SK-N-SH (cell line): ENCODE data around the gene ACACB. TPM values are rescaled to one million over a fixed set of nuclear protein-coding genes. Genes with fewer than 3 reads are reported as not detected.

Source experiments
- CTCF ChIA-PET: fragments of 300-600, 350-600 bp; formaldehyde crosslinking; extraction: SDS; loops from one replicate; lab custom pipeline; 2021; lab: Yijun Ruan, JAX
- POLR2A ChIA-PET: fragments of 350-600 bp; sonication (Branson Sonifier 250); formaldehyde crosslinking; extraction: SDS; loops from one replicate; lab custom pipeline; 2020; ENCODE audit warnings: antibody characterized with exemption, inconsistent platforms; lab: Yijun Ruan, JAX
- DNase-seq: peaks from one replicate; pipeline ENCODE4 v3.0.0; 2012
- H2AFZ ChIP-seq: fragments of 200-600 bp; sonication (generic); 2 replicates; pipeline ENCODE4 v1.8.1; 2016; ENCODE audit warnings: antibody characterized with exemption, mild to moderate bottlenecking, low read depth
- H3F3A ChIP-seq: fragments of 200-600 bp; sonication (generic); replicated peaks from 2 replicates; pipeline ENCODE3; 2016; ENCODE audit warnings: antibody characterized with exemption, mild to moderate bottlenecking; ENCODE audit not compliant: insufficient read depth
- H3K27ac ChIP-seq, 2 experiments: fragments of 200-500 bp in 1 of 2; fragments of 200-600 bp in 1 of 2; sonication (Bioruptor generic) in 1 of 2; sonication (generic), shearing (Covaris generic) in 1 of 2; 2 replicates each; pipeline versions ENCODE4 v1.5.1 to v1.6.1; 2014 to 2016; ENCODE audit warnings: low read depth in 2 of 2, inconsistent platforms in 1 of 2, low read length in 1 of 2, mild to moderate bottlenecking in 1 of 2, mixed read lengths in 1 of 2
- H3K27me3 ChIP-seq: fragments of 200-600 bp; sonication (generic), shearing (Covaris generic); 2 replicates; pipeline ENCODE4 v1.6.1; 2016; ENCODE audit warnings: mixed run types; ENCODE audit not compliant: insufficient read depth
- H3K36me3 ChIP-seq, 2 experiments: fragments of 200-500 bp in 1 of 2; fragments of 200-600 bp in 1 of 2; sonication (Bioruptor generic) in 1 of 2; sonication (generic) in 1 of 2; replicated peaks in 1 of 2; 2 replicates each; pipeline versions ENCODE3 to v1.5.1; 2014 to 2016; ENCODE audit warnings: low read length in 1 of 2, mild to moderate bottlenecking in 1 of 2; ENCODE audit not compliant: insufficient read depth in 2 of 2, control insufficient read depth in 1 of 2
- H3K4me1 ChIP-seq, 2 experiments: fragments of 200-500 bp in 1 of 2; fragments of 200-600 bp in 1 of 2; sonication (Bioruptor generic) in 1 of 2; sonication (generic), shearing (Covaris generic) in 1 of 2; 2 replicates each; pipeline versions ENCODE4 v1.5.1 to v1.6.1; 2014 to 2016; ENCODE audit warnings: low read depth in 1 of 2, low read length in 1 of 2, mixed run types in 1 of 2; ENCODE audit not compliant: insufficient read depth in 2 of 2, control insufficient read depth in 1 of 2
- H3K4me2 ChIP-seq: fragments of 200-600 bp; sonication (generic), shearing (Covaris generic); 2 replicates; pipeline ENCODE4 v1.6.1; 2017; ENCODE audit warnings: mixed run types
- H3K4me3 ChIP-seq, 2 experiments: fragments of 200-500 bp in 1 of 2; fragments of 200-600 bp in 1 of 2; sonication (Bioruptor generic) in 1 of 2; sonication (generic), shearing (Covaris generic) in 1 of 2; 2 replicates each; pipeline versions ENCODE4 v1.5.1 to v1.8.1; 2014 to 2016; ENCODE audit warnings: low read depth in 2 of 2, inconsistent platforms in 1 of 2, low read length in 1 of 2, mild to moderate bottlenecking in 1 of 2, mixed read lengths in 1 of 2, moderate library complexity in 1 of 2
- H3K79me2 ChIP-seq: fragments of 200-600 bp; sonication (generic); 2 replicates; pipeline ENCODE4 v1.8.1; 2017; ENCODE audit warnings: mild to moderate bottlenecking; ENCODE audit not compliant: insufficient read depth
- H3K9ac ChIP-seq: fragments of 200-600 bp; sonication (generic); 2 replicates; pipeline ENCODE4 v1.6.1; 2017; ENCODE audit warnings: mixed run types
- H3K9me2 ChIP-seq: fragments of 200-600 bp; sonication (generic); 2 replicates; pipeline ENCODE4 v1.6.1; 2017; ENCODE audit warnings: mixed run types
- H3K9me3 ChIP-seq: fragments of 200-600 bp; sonication (generic); 2 replicates; pipeline ENCODE4 v1.6.1; 2017; ENCODE audit warnings: mixed run types, mild to moderate bottlenecking, moderate library complexity
- H4K20me1 ChIP-seq: fragments of 200-600 bp; sonication (generic); 2 replicates; pipeline ENCODE4 v1.6.1; 2017; ENCODE audit warnings: mild to moderate bottlenecking, mixed run types; ENCODE audit not compliant: insufficient read depth
- EZH2phosphoT487 ChIP-seq: fragments of 200-600 bp; sonication (generic); IDR thresholded peaks from 2 replicates; pipeline ENCODE4 v1.6.1; 2017; ENCODE audit warnings: low read depth, mixed run types, mild to moderate bottlenecking, antibody characterized with exemption, moderate library complexity, borderline replicate concordance
- FOXJ3 ChIP-seq: sonication (generic); formaldehyde crosslinking; IDR thresholded peaks from 2 replicates; pipeline ENCODE4 v1.5.1; 2020; ENCODE audit warnings: mild to moderate bottlenecking, missing genetic modification reagents
- MXI1 ChIP-seq: IDR thresholded peaks from 2 replicates; pipeline ENCODE4 v1.6.1; 2012; ENCODE audit warnings: mild to moderate bottlenecking, low read depth, low read length, improper control_type of control experiment
- POLR2AphosphoS5 ChIP-seq: IDR thresholded peaks from 2 replicates; pipeline ENCODE4 v1.6.1; 2012; ENCODE audit warnings: low read depth, low read length
- RAD21 ChIP-seq: IDR thresholded peaks from 2 replicates; pipeline ENCODE4 v1.6.1; 2012; ENCODE audit warnings: mild to moderate bottlenecking, low read length
- YY1 ChIP-seq: IDR thresholded peaks from 2 replicates; pipeline ENCODE4 v1.4.0; 2012; ENCODE audit warnings: low read depth, mild to moderate bottlenecking
- WGBS: methylation state at CpG from one replicate; pipeline ENCODE4 v1.1.6; 2017; ENCODE audit warnings: low lambda C conversion rate; 5-methylcytosine and 5-hydroxymethylcytosine counted together
- polyA plus RNA-seq, 3 experiments: library from polyadenylated mRNA; depleted of rRNA; stranded (reverse); fragments of >200 nt; gene quantifications; 2 replicates each; pipeline ENCODE4 v1.2.3, GENCODE V29; 2012
- TF ChIP-seq, protein P1 (sequence below): IDR thresholded peaks from 2 replicates; pipeline ENCODE4 v1.4.0; 2012; ENCODE audit warnings: low read depth

The ACACB gene
- polyA plus RNA-seq, 1 of the 3 experiments (the other 2 are of a cell fraction): 6.1 TPM

- 1% methylated on average over 30 of the region's 99 CpGs for WGBS
- peak; percentile 81 for DNase-seq
- no peak overlapping the region for H3K27ac ChIP-seq
- no peak overlapping the region for H2AFZ ChIP-seq
- TF ChIP-seq MXI1: peak; percentile 32; the same call in 1 of the 2 replicates
- TF ChIP-seq RAD21: no peak
- no peaks in the 10 kb centered on the region for H3K9me3 ChIP-seq
- no peak overlapping the region for H3K9ac ChIP-seq
- H3K79me2 ChIP-seq: no peaks in the 10 kb centered on the region
- no peaks in the 10 kb centered on the region for H3K9me2 ChIP-seq
- ChIA-PET CTCF (interaction anchor here (1.0 to 2.0 kb wide), 3 partner anchors 25 to 84 kb away, joined by 3 to 6 read pairs (median 4); no protein-coding TSS in a partner anchor), POLR2A (no interaction called here)
- peak overlapping the region; percentile 45; the same call in 1 of the 2 replicates for H3K4me2 ChIP-seq
- no peaks in the 10 kb centered on the region for H3K36me3 ChIP-seq
- no peaks in the 10 kb centered on the region for H3F3A ChIP-seq
- H4K20me1 ChIP-seq: no peaks in the 10 kb centered on the region
- H3K27me3 ChIP-seq: peaks cover 30% of the 10 kb centered on the region
- H3K4me1 ChIP-seq: peaks cover 0 to 12% of the 10 kb centered on the region in 2 experiments; a peak in 1 of 4 replicates
- peak overlapping the region; percentile 26 to 49; a peak in 3 of 4 replicates for H3K4me3 ChIP-seq
Measured at GRCh38 chr12:109309381-109310246, 193.2 kb downstream of the ACACB start.

DNA sequence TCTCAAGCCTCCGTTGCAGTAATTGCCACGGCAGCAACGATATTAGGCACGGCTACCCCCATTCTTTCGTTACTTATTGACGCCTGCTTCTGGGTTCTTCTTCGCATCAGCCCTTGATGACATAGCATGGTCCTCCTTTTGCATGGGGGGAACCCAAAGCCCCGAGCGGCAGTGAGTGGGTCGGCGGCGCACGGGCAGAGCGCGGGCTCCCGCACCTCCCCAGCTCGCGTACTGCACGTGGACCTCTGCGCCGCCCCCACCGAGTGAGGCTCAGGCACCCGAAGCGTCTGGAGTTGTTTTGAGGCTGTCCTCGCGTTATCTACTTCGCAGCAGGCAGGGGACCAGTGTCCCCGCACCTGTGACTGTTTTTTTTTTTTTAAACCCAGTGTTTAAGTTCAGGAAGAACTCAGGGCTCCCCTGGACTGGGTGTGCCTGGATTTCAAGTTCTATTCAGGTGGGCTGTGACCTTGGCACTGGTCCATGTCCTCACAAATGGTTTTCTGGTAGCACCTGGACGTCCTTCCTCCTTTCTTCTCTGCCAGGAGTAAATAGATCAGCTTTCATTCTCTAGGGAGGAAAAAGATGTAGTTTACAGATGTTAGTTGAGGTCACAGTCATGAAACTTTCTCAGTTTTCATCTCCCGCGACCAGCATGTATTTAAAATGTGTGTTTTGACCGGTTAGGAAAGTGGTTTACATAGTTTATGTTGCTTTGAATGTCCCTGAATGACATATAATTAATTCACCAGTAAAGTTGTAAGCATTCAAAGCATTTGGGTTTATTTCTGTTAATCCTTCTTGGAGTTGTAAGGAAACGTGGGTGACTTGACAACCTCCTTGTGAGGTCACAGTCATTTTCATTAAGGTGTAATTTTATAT lies 194.1 kb downstream of the ACACB start:
- Histone ChIP-seq H3K4me3 (peak overlapping the region; percentile 26 to 49; a peak in 3 of 4 replicates), H3K4me2 (peak overlapping the region; percentile 45), H3K4me1 (peaks cover 0 to 12% of the 10 kb centered on the region in 2 experiments; a peak in 1 of 4 replicates), H2AFZ (no peak overlapping the region), H4K20me1 (no peaks in the 10 kb centered on the region), H3K9me2 (no peaks in the 10 kb centered on the region), H3K9me3 (no peaks in the 10 kb centered on the region), H3K27ac (no peak overlapping the region), H3K27me3 (peaks cover 30% of the 10 kb centered on the region), H3F3A (no peaks in the 10 kb centered on the region), H3K9ac (no peak overlapping the region), H3K79me2 (no peaks in the 10 kb centered on the region), H3K36me3 (no peaks in the 10 kb centered on the region)
- DNase-seq: peak; percentile 60
- TF ChIP-seq YY1 (no peak), POLR2AphosphoS5 (no peak), EZH2phosphoT487 (peak; percentile 77; the same call in 1 of the 2 replicates), FOXJ3 (CRISPR knock-in tag) (no peak)
- TF ChIP-seq, protein P1, sequence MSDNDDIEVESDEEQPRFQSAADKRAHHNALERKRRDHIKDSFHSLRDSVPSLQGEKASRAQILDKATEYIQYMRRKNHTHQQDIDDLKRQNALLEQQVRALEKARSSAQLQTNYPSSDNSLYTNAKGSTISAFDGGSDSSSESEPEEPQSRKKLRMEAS: no peak
- ChIA-PET CTCF (interaction anchor here (1.0 to 1.2 kb wide), 2 partner anchors 46 to 77 kb away, joined by 3 read pairs; no protein-coding TSS in a partner anchor), POLR2A (interaction anchor here (0.5 to 1.0 kb wide), 2 partner anchors 192 to 750 kb away, joined by 3 to 4 read pairs; partner anchors contain the start of gene SART3)
- WGBS: 29% methylated on average over 33 of the region's 33 CpGs

Other genes with a start within 250 kb of the ACACB start
- gene DAO, start 236.5 kb upstream of the ACACB start, polyA plus RNA-seq (2012; rRNA removed): not detected in 2 replicates
- 0.07 and 0.08 TPM in 2 replicates for gene SVOP, start 95.5 kb upstream of the ACACB start, polyA plus RNA-seq (2012; rRNA removed)
- 10.9 and 11.8 TPM in 2 replicates for gene USP30, start 64.0 kb upstream of the ACACB start, polyA plus RNA-seq (2012; rRNA removed)
- 47.3 and 53.7 TPM in 2 replicates for gene ALKBH2, start 23.1 kb upstream of the ACACB start, polyA plus RNA-seq (2012; rRNA removed)
- 28.9 and 33.2 TPM in 2 replicates for gene UNG, start 19.0 kb upstream of the ACACB start, polyA plus RNA-seq (2012; rRNA removed)
- 0.03 and 0.10 TPM in 2 replicates for gene FOXN4, start 192.7 kb downstream of the ACACB start, polyA plus RNA-seq (2012; rRNA removed)
- not detected in 2 replicates for gene MYO1H, start 231.3 kb downstream of the ACACB start, polyA plus RNA-seq (2012; rRNA removed)